GM21786 (cell line): ENCODE results near the gene NRXN2.

Source experiments
- ATAC-seq: cut with Tn5 transposase; IDR thresholded peaks from one replicate; pipeline ENCODE4 v1.9.1; 2021; ENCODE audit not compliant: unreplicated experiment

NRXN2 gene

GRCh38 chr11:64759131-64759721 lies 36.2 kb upstream of the NRXN2 start:
- no peak for ATAC-seq

DNA sequence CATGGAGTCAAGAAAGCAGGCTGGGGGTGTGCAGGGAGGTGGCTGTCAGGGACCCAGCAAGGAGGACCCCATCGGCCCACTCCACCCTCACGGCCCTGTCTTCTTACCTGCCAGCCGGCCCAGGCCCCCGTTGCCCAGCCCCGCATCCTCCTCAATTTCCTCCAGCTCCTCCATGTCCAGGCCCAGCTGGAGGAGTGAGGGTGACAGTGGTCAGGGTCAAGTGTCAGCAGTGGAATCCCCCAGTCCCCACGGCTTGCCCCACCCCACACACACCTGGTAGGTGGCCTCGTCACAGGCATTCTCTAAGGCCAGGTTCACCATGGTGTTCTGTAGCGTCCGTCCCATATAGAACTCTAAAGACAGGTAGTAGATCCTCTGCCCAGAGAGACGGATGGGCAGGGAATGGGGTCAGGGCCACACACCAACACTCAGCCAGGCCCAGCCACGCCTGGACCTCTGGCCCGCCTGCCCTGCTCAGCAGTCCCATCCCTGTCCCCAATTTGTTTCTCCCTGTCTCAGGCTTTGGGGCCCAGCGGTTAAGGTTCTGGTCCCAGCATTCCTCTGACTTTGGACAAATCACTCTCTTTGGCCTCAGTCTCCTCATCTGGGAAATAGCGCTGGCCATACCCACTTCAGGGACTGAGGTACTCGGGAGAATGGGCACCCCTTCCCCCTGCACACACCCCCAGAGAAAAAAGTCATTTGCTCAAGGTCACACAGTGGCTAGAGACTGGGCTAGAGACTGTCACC lies 35.5 kb upstream of the NRXN2 start:
- no peak for ATAC-seq

GRCh38 chr11:64757549-64758329 lies 34.7 kb upstream of the NRXN2 start:
- ATAC-seq, result no peak

DNA sequence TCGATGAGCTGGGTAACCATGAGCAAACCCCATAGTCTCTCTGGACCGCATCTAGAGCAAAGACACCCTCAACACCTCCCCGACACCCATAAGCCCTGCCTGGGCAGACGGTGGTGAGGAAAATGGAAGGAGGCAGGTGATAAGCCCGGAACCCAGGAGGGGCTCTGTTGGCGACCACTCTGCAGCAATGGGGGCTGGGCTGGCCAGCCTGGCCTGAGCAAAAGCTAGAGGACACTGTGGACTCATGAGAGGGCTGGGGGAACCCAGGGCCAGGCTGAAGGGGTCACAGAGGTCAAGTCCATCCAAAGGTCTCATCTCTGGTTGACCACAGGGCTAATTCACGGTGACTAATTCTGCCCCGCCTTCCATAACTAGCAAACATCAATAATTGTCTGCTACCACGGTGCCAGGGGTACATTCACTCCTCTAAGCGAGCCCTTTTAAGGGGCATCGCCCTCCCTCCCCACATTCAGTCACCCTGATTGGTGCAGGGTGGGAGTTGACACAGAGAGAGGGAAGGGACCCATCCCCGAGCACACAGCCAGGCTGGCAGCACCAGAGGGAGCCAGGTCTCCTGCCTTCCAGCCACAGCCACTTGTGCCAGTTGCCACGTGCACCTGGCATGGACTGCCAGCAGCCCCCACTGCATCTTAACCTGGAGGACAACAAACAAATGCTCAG lies 32.8 kb upstream of the NRXN2 start:
- no peak for ATAC-seq

DNA sequence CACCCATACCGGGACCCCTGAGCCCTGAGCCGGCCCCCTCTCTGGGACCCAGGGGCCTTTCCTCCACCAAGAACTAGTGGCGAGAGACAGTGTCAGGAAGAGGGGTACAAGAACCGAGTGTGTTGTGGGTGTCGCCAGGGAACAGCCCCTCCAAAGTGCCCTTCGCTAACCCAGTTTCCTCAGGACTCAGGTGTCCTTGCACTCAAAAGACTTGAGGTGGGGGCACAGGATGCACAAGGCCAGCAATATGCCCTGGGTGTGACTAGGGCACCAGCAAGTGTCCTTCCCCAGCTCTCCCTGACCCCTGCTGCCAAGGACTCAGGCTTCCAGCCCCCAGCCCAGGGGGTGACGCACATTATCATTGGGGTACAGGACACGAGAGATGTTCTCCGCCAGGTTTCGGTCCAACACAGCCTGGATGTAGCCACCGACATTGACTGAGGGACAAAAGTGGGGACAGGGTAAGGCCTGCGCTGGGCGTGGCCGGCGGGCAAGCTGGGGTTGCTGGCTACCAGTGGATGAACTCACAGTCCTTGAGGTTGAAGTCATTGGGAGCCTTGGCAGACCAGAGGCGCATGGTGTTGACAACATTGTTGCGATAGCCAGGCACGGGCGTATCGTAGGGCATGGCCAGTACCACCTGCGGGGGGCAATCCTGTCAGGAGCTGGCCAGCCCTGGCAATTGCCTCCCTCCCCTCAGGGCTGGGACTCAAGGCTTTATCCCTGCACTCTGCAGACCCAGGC lies 32.1 kb upstream of the NRXN2 start:
- no peak for ATAC-seq

GRCh38 chr11:64754124-64754918 lies 31.3 kb upstream of the NRXN2 start:
- ATAC-seq, result no peak

DNA sequence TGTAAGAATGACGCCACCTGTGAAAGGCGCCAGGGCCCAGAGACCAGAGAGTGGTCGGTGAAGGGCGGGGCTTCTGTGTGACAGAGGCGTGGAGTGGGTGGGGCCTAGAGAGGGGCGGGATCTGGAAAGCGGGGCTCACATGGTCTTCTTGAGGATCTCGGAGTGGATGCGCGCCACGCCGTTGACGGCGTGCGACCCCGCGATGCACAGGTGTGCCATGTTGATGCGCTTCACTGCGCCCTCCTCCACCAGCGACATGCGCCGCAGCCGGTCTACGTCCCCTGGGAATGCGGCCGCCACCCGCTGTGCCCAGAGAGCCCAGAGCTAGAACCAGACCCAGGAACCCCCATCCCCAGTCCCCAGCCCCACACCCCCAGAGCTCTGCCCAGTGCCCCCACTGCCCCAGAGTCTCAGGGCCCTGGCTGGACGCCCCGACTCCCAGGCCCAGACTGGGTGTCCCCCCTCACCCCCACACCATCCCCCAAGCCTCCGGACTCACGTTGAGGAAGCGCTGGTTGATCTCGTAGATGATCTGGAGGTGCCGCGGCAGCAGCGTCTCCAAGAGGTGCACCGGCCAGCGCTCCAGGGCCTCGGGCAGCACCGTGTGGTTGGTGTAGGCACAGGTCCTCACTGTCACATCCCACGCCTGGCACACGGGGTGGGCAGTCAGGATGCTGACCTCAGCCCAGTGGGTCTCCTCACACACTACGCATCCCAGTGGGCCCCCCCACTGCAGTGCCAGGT lies 30.6 kb upstream of the NRXN2 start:
- no peak for ATAC-seq

DNA sequence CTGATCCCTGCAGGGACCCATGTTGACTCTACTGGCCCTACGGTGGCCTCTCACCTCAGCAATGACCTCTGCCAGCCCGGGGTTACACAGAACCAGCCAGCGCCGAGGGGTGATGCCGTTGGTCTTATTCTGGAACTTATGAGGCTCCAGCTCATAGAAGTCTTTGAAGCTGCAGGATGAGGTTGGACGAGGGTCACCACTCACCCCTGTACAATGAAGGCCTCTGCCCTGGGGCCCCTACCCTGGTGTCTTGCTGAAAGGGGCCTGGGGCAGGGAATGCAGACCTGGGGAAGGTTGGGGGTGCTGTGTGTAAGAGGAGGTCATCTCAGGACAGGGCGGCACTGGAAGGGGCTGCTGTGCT lies 30.0 kb upstream of the NRXN2 start:
- no peak for ATAC-seq

GRCh38 chr11:64752175-64752970 lies 29.4 kb upstream of the NRXN2 start:
- ATAC-seq, result no peak

GRCh38 chr11:64751580-64751979 lies 28.6 kb upstream of the NRXN2 start:
- ATAC-seq, result no peak

DNA sequence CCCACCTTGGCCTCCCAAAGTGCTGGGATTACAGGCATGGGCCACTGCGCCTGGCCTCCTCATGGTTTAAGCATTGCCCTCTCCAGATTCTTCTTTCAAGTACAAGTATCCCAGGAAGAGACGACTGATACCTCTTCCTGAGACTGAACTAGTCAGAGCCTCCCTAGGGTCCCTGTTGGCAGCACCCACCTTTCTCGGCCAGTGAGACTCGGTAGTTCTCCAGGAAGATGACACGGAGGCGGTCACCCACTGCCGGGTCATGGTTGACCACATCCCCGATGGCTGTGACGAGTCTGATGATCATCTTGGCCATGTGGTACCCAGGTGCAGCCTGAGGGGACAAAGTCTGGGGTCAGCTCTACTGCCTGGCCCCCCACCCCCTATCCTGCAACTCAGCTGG lies 28.1 kb upstream of the NRXN2 start:
- ATAC-seq, result no peak

- ATAC-seq, result no peak
These were observed 27.5 kb upstream of the NRXN2 start for GRCh38 chr11:64750361-64751054.

- ATAC-seq, result no peak
These were observed 25.1 kb upstream of the NRXN2 start for GRCh38 chr11:64747961-64748665.

DNA sequence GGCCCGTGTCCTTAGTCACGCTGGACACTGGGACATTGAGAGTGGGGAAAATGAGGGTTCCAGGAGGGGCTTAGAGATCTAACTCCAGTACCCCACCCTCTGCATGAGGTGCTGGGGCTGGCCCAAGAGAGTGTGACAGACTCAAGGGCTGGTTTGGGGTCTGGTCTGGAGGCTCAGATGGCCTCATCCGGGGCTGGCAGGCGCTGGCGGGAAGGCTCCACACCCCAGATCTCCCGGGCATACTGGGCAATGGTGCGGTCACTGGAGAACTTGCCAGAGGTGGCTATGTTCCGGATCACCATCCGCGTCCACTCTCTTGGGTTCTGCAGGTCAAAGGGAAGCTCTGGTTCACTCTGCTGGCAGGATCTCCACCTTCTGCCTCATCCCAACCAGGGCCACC lies 23.5 kb upstream of the NRXN2 start:
- ATAC-seq, result no peak

- ATAC-seq, result no peak
These were observed 22.7 kb upstream of the NRXN2 start for GRCh38 chr11:64745521-64746328.

GRCh38 chr11:64745189-64745520 lies 22.2 kb upstream of the NRXN2 start:
- ATAC-seq, result no peak
